ENCODE measurements around the gene PACSIN3.
"Not testable (repeated sequence)": the region's sequence is repeated elsewhere in the genome, so short reads cannot be mapped to it uniquely, and the experiment has no call there.

Gene PACSIN3

GRCh38 chr11:47186076-47186699 is at the start of gene PACSIN3:
TSS of gene PACSIN3 (minus strand) at chr11:47186434. CDS start at chr11:47182727, 3,707 bp downstream.
- DNase-seq (ENCODE audit: low read depth in 2 of 2, low spot score in 1 of 2) = no peak

- no peak for DNase-seq (ENCODE audit: low read depth in 2 of 2, low spot score in 1 of 2)
Observed at GRCh38 chr11:47235163-47235562, 48.9 kb upstream of the PACSIN3 start.

- peak in 1 of 2 donors; percentile 29 for DNase-seq (ENCODE audit: low read depth in 2 of 2, low spot score in 1 of 2)
Observed at GRCh38 chr11:47234669-47235100, 48.5 kb upstream of the PACSIN3 start.

GRCh38 chr11:47233989-47234668 is 47.9 kb upstream of the PACSIN3 start:
- DNase-seq (ENCODE audit: low read depth in 2 of 2, low spot score in 1 of 2) = no peak

- DNase-seq (ENCODE audit: low read depth in 2 of 2, low spot score in 1 of 2) = no peak
Observed at GRCh38 chr11:47233051-47233450, 46.8 kb upstream of the PACSIN3 start.

GRCh38 chr11:47229161-47229560 is 42.9 kb upstream of the PACSIN3 start:
- no peak for DNase-seq (ENCODE audit: low read depth in 2 of 2, low spot score in 1 of 2)

- DNase-seq (ENCODE audit: low read depth in 2 of 2, low spot score in 1 of 2) = no peak
Observed at GRCh38 chr11:47225552-47226400, 39.5 kb upstream of the PACSIN3 start.

- DNase-seq (ENCODE audit: low read depth in 2 of 2, low spot score in 1 of 2) = no peak
Observed at GRCh38 chr11:47222696-47223095, 36.5 kb upstream of the PACSIN3 start.

GRCh38 chr11:47220401-47220821 is 34.2 kb upstream of the PACSIN3 start:
- DNase-seq (ENCODE audit: low read depth in 2 of 2, low spot score in 1 of 2) = no peak

- DNase-seq (ENCODE audit: low read depth in 2 of 2, low spot score in 1 of 2) = peak; percentile 34 to 50
Observed at GRCh38 chr11:47216121-47216798, 30.0 kb upstream of the PACSIN3 start.

- no peak for DNase-seq (ENCODE audit: low read depth in 2 of 2, low spot score in 1 of 2)
Observed at GRCh38 chr11:47215366-47215910, 29.2 kb upstream of the PACSIN3 start.

- peak; percentile 58 to 76 for DNase-seq (ENCODE audit: low read depth in 2 of 2, low spot score in 1 of 2)
Observed at GRCh38 chr11:47213950-47214565, 27.8 kb upstream of the PACSIN3 start.

- no peak for DNase-seq (ENCODE audit: low read depth in 2 of 2, low spot score in 1 of 2)
Observed at GRCh38 chr11:47212938-47213337, 26.7 kb upstream of the PACSIN3 start.

GRCh38 chr11:47208628-47209027 is 22.4 kb upstream of the PACSIN3 start:
- DNase-seq (ENCODE audit: low read depth in 2 of 2, low spot score in 1 of 2) = no peak

- not testable (repeated sequence) for DNase-seq (ENCODE audit: low read depth in 2 of 2, low spot score in 1 of 2)
Observed at GRCh38 chr11:47208008-47208552, 21.8 kb upstream of the PACSIN3 start.

GRCh38 chr11:47207459-47207858 is 21.2 kb upstream of the PACSIN3 start:
- DNase-seq (ENCODE audit: low read depth in 2 of 2, low spot score in 1 of 2) = no peak

GRCh38 chr11:47206577-47206976 is 20.3 kb upstream of the PACSIN3 start:
- DNase-seq (ENCODE audit: low read depth in 2 of 2, low spot score in 1 of 2) = not testable (repeated sequence)

GRCh38 chr11:47204637-47204989 is 18.4 kb upstream of the PACSIN3 start:
- DNase-seq (ENCODE audit: low read depth in 2 of 2, low spot score in 1 of 2) = no peak

- no peak for DNase-seq (ENCODE audit: low read depth in 2 of 2, low spot score in 1 of 2)
Observed at GRCh38 chr11:47202576-47202975, 16.3 kb upstream of the PACSIN3 start.

- DNase-seq (ENCODE audit: low read depth in 2 of 2, low spot score in 1 of 2) = no peak
Observed at GRCh38 chr11:47201015-47201414, 14.8 kb upstream of the PACSIN3 start.
